Neural progenitor cell (in vitro differentiated cells): ENCODE measurements around the gene TNXB. TPM values are rescaled to one million over a fixed set of nuclear protein-coding genes. Genes with fewer than 3 reads are reported as not detected.

ENCODE experiments used
- DNase-seq: peaks from one replicate; pipeline ENCODE4 v3.0.0-alpha.2; 2016; ENCODE audit warnings: low spot score
- H2AFZ ChIP-seq: fragments of 200-600 bp; sonication (generic); replicated peaks from 2 replicates; pipeline ENCODE4 v1.6.1; 2016; ENCODE audit warnings: antibody characterized with exemption
- H3F3A ChIP-seq: fragments of 200-600 bp; sonication (generic); 2 replicates; pipeline ENCODE4 v1.6.1; 2016; ENCODE audit warnings: antibody characterized with exemption, low read depth
- H3K27ac ChIP-seq: fragments of 200-600 bp; sonication (generic); 2 replicates; pipeline ENCODE4 v1.5.1; 2016; ENCODE audit warnings: mild to moderate bottlenecking
- H3K27me3 ChIP-seq: fragments of 200-600 bp; sonication (generic); 2 replicates; pipeline ENCODE4 v1.6.1; 2016; ENCODE audit warnings: mild to moderate bottlenecking, moderate library complexity
- H3K36me3 ChIP-seq: fragments of 200-600 bp; sonication (generic); 2 replicates; pipeline ENCODE4 v1.5.1; 2016
- H3K4me1 ChIP-seq: fragments of 200-600 bp; sonication (generic); 2 replicates; pipeline ENCODE4 v1.6.1; 2016; ENCODE audit warnings: mixed run types
- H3K4me2 ChIP-seq: fragments of 200-600 bp; sonication (generic); 2 replicates; pipeline ENCODE4 v1.6.1; 2016
- H3K4me3 ChIP-seq: fragments of 200-600 bp; sonication (generic); 2 replicates; pipeline ENCODE4 v1.5.1; 2016
- H3K79me2 ChIP-seq: fragments of 200-600 bp; sonication (generic); 2 replicates; pipeline ENCODE4 v1.6.1; 2016; ENCODE audit warnings: low read depth
- H3K9ac ChIP-seq: fragments of 200-600 bp; sonication (generic); 2 replicates; pipeline ENCODE4 v1.6.1; 2016
- H3K9me3 ChIP-seq: fragments of 200-600 bp; sonication (generic); 2 replicates; pipeline ENCODE4 v1.5.1; 2016; ENCODE audit warnings: low read depth
- H4K20me1 ChIP-seq: fragments of 200-600 bp; sonication (generic); 2 replicates; pipeline ENCODE4 v1.6.1; 2016; ENCODE audit warnings: low read depth
- H3K27ac Mint-ChIP-seq: 3 replicates; pipeline ENCODE4 v1.8.0; 2021; ENCODE audit warnings: mixed read lengths
- H3K27me3 Mint-ChIP-seq: 2 replicates; pipeline ENCODE4 v1.8.0; 2022; ENCODE audit warnings: low read depth, mild to moderate bottlenecking, inconsistent platforms, moderate library complexity, mixed read lengths; ENCODE audit not compliant: insufficient read depth
- H3K36me3 Mint-ChIP-seq: 3 replicates; pipeline ENCODE4 v1.8.0; 2021; ENCODE audit warnings: mixed read lengths
- H3K4me1 Mint-ChIP-seq: 3 replicates; pipeline ENCODE4 v1.8.0; 2021; ENCODE audit warnings: mixed read lengths
- H3K4me3 Mint-ChIP-seq: 3 replicates; pipeline ENCODE4 v1.8.0; 2021; ENCODE audit warnings: mild to moderate bottlenecking, moderate library complexity, mixed read lengths
- H3K9me3 Mint-ChIP-seq: 3 replicates; pipeline ENCODE4 v1.8.0; 2020; ENCODE audit warnings: mixed read lengths
- EZH2 ChIP-seq: fragments of 200-600 bp; sonication (generic); IDR thresholded peaks from 2 replicates; pipeline ENCODE4 v1.6.1; 2017; ENCODE audit warnings: antibody characterized with exemption, mild to moderate bottlenecking, moderate library complexity
- EZH2phosphoT487 ChIP-seq: fragments of 200-600 bp; sonication (generic); IDR thresholded peaks from 2 replicates; pipeline ENCODE4 v1.6.1; 2017; ENCODE audit warnings: antibody characterized with exemption
- total RNA-seq: library from RNA; depleted of rRNA; stranded (reverse); fragments of >200 nt; gene quantifications from 2 replicates; pipeline ENCODE4 v1.2.3, GENCODE V29; 2015; ENCODE audit warnings: low replicate concordance
- TF ChIP-seq, protein P1 (sequence below): fragments of 200-600 bp; sonication (generic); IDR thresholded peaks from 2 replicates; pipeline ENCODE4 v1.5.1; 2017; ENCODE audit warnings: antibody characterized with exemption, mild to moderate bottlenecking

TNXB gene
- total RNA-seq, 1 donor from 2014 or later = 0.71 TPM

GRCh38 chr6:32060966-32061655 is 48.0 kb downstream of the TNXB start:
- Histone ChIP-seq H3K4me3 (no peak overlapping the region), H4K20me1 (no peaks in the 10 kb centered on the region), H3K9ac (no peak overlapping the region), H3K4me1 (no peaks in the 10 kb centered on the region), H3K27me3 (no peaks in the 10 kb centered on the region), H2AFZ (no peak overlapping the region), H3K79me2 (no peaks in the 10 kb centered on the region), H3K4me2 (no peak overlapping the region), H3F3A (no peaks in the 10 kb centered on the region), H3K27ac (no peak overlapping the region), H3K36me3 (no peaks in the 10 kb centered on the region), H3K9me3 (no peaks in the 10 kb centered on the region)
- no peak overlapping the region for H3K27ac Mint-ChIP-seq
- H3K36me3 Mint-ChIP-seq = no peaks in the 10 kb centered on the region
- peaks cover 10% of the 10 kb centered on the region for H3K4me1 Mint-ChIP-seq
- TF ChIP-seq, protein P1, sequence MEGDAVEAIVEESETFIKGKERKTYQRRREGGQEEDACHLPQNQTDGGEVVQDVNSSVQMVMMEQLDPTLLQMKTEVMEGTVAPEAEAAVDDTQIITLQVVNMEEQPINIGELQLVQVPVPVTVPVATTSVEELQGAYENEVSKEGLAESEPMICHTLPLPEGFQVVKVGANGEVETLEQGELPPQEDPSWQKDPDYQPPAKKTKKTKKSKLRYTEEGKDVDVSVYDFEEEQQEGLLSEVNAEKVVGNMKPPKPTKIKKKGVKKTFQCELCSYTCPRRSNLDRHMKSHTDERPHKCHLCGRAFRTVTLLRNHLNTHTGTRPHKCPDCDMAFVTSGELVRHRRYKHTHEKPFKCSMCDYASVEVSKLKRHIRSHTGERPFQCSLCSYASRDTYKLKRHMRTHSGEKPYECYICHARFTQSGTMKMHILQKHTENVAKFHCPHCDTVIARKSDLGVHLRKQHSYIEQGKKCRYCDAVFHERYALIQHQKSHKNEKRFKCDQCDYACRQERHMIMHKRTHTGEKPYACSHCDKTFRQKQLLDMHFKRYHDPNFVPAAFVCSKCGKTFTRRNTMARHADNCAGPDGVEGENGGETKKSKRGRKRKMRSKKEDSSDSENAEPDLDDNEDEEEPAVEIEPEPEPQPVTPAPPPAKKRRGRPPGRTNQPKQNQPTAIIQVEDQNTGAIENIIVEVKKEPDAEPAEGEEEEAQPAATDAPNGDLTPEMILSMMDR = no peak
- TF ChIP-seq EZH2 = no peak
- TF ChIP-seq EZH2phosphoT487 = no peak
- peaks cover 4% of the 10 kb centered on the region for H3K27me3 Mint-ChIP-seq
- DNase-seq = no peak
- H3K9me3 Mint-ChIP-seq = no peaks in the 10 kb centered on the region
- H3K4me3 Mint-ChIP-seq = no peak overlapping the region

DNA sequence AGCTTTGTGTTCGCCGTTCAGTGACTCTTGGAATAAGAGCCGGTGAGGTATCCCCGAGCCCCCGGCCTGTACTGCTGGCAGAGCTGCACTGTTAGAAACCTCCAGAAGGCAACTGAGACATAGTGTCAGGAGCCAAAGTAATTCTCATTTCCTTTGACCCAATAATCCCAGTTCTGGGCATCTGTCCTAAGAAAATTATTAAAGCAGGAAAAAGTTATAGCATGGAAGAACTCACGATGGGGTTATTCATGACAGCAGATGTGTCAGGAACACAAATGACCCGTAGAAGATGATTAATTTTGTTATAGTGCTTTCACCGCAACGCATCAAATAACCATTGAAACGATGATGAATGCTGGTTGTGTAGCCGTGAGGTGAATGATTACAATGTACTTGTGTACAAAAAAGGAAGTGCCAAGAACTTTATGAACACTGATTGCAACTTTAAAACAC is 50.6 kb downstream of the TNXB start:
- no peak for DNase-seq
- Histone ChIP-seq H3K4me2 (no peak overlapping the region), H2AFZ (no peak overlapping the region), H3K9me3 (no peaks in the 10 kb centered on the region), H3F3A (no peaks in the 10 kb centered on the region), H3K9ac (no peak overlapping the region), H3K27ac (no peak overlapping the region), H4K20me1 (no peaks in the 10 kb centered on the region), H3K4me3 (no peak overlapping the region), H3K27me3 (no peaks in the 10 kb centered on the region), H3K79me2 (no peaks in the 10 kb centered on the region), H3K36me3 (no peaks in the 10 kb centered on the region), H3K4me1 (no peaks in the 10 kb centered on the region)
- TF ChIP-seq, protein P1 = no peak
- TF ChIP-seq EZH2 = no peak
- no peak for TF ChIP-seq EZH2phosphoT487
- Mint-ChIP-seq H3K4me1 (peaks cover 16% of the 10 kb centered on the region), H3K9me3 (no peaks in the 10 kb centered on the region), H3K27me3 (peaks cover 8% of the 10 kb centered on the region), H3K4me3 (no peak overlapping the region), H3K36me3 (no peaks in the 10 kb centered on the region), H3K27ac (no peak overlapping the region)

DNA sequence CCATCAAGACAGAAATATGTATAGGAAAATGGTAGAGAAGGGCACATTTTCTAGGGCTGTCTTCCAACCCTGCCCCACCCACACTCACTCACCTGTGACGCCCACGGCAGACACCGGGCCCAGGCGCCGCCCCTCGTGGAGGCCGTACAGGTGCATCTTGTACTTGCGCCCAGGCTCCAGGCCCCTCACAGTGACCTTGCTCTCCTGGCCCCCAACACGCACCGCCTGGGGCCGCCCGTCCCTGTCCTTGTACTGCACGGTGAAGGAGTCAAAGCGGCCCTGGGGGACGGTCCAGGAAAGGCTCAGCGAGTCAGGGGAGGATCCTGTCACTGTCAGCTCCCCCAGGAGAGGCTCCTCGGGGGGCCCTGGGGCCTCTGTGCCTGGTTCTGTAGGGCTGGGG is 51.2 kb downstream of the TNXB start:
- H3K9me3 Mint-ChIP-seq = no peaks in the 10 kb centered on the region
- TF ChIP-seq, protein P1 = no peak
- no peak for TF ChIP-seq EZH2phosphoT487
- TF ChIP-seq EZH2 = no peak
- Histone ChIP-seq H3K9me3 (no peaks in the 10 kb centered on the region), H3K27ac (no peak overlapping the region), H3K36me3 (no peaks in the 10 kb centered on the region), H3K79me2 (no peaks in the 10 kb centered on the region), H3K4me3 (no peak overlapping the region), H3F3A (no peaks in the 10 kb centered on the region), H3K4me2 (no peak overlapping the region), H3K27me3 (no peaks in the 10 kb centered on the region), H3K4me1 (no peaks in the 10 kb centered on the region), H3K9ac (no peak overlapping the region), H2AFZ (no peak overlapping the region), H4K20me1 (no peaks in the 10 kb centered on the region)
- H3K27me3 Mint-ChIP-seq = peaks cover 8% of the 10 kb centered on the region
- peaks cover 13% of the 10 kb centered on the region for H3K4me1 Mint-ChIP-seq
- no peak overlapping the region for H3K27ac Mint-ChIP-seq
- H3K36me3 Mint-ChIP-seq = no peaks in the 10 kb centered on the region
- no peak overlapping the region for H3K4me3 Mint-ChIP-seq
- DNase-seq = no peak
